ENCODE measurements around the gene CFDP1. TPM values are rescaled to one million over a fixed set of nuclear protein-coding genes. Genes with fewer than 3 reads are reported as not detected.

The CFDP1 gene
- total and polyA plus RNA-seq, 10 donors = 56.1 to 222 (median 108) TPM

GRCh38 chr16:75415169-75415905 lies 18.0 kb downstream of the CFDP1 start:
- no peak overlapping the region for H3K27ac ChIP-seq

GRCh38 chr16:75413951-75414350 lies 19.4 kb downstream of the CFDP1 start:
- TF ChIP-seq POLR2A (IDR thresholded peaks at IDR 0.05) = no peak
- no peak for TF ChIP-seq CTCF (IDR thresholded peaks at IDR 0.05 in 8 of 11, conservative IDR thresholded peaks at IDR 0.05 in 3 of 11)
- TF ChIP-seq POLR2AphosphoS5 (IDR thresholded peaks at IDR 0.05) = no peak
- Histone ChIP-seq H3K4me3 (no peak overlapping the region), H3K27me3 (replicated peaks in 1 of 7) (no peaks in the 10 kb centered on the region)

More at GRCh38 chr16:75415169-75415905, 18.0 kb downstream of the CFDP1 start:
- Histone ChIP-seq H3K27me3 (replicated peaks in 1 of 7) (no peaks in the 10 kb centered on the region), H3K9me3 (no peaks in the 10 kb centered on the region), H3K4me3 (no peak overlapping the region), H3K36me3 (peaks cover 0 to 40% (median 18%) of the 10 kb centered on the region in 6 donors), H3K4me1 (peaks cover 0 to 26% (median 14%) of the 10 kb centered on the region in 6 donors)
- TF ChIP-seq POLR2AphosphoS5 (IDR thresholded peaks at IDR 0.05) = no peak
- TF ChIP-seq POLR2A (IDR thresholded peaks at IDR 0.05) = no peak
- TF ChIP-seq CTCF (IDR thresholded peaks at IDR 0.05 in 8 of 11, conservative IDR thresholded peaks at IDR 0.05 in 3 of 11) = no peak
- DNase-seq = no peak
- intact Hi-C loops (cut with DNase I; ENCODE audit: low total_unique reads) = no loop called here
- WGBS, 5 donors = 83 to 91% (median 86%) methylated on average over 4 of the region's 4 CpGs

GRCh38 chr16:75406943-75407342 lies 26.4 kb downstream of the CFDP1 start:
- 71 to 91% (median 76%) methylated on average over 4 of the region's 4 CpGs for WGBS, 5 donors
- TF ChIP-seq POLR2AphosphoS5 (IDR thresholded peaks at IDR 0.05) (no peak), CTCF (IDR thresholded peaks at IDR 0.05 in 8 of 11, conservative IDR thresholded peaks at IDR 0.05 in 3 of 11) (no peak), POLR2A (IDR thresholded peaks at IDR 0.05) (no peak)
- intact Hi-C loops (cut with DNase I; ENCODE audit: low total_unique reads) = loop anchor here (10.0 kb wide), 1 partner anchor 358 kb away; no protein-coding TSS in a partner anchor

More at GRCh38 chr16:75413951-75414350, 19.4 kb downstream of the CFDP1 start:
- peaks cover 0 to 16% (median 9%) of the 10 kb centered on the region in 6 donors for H3K4me1 ChIP-seq
- intact Hi-C loops (cut with DNase I; ENCODE audit: low total_unique reads) = no loop called here
- H3K36me3 ChIP-seq = peaks cover 0 to 52% (median 26%) of the 10 kb centered on the region in 6 donors
- DNase-seq = no peak
- no peaks in the 10 kb centered on the region for H3K9me3 ChIP-seq
- WGBS, 5 donors = 84 to 95% (median 88%) methylated on average over 2 of the region's 2 CpGs
- H3K27ac ChIP-seq = no peak overlapping the region

GRCh38 chr16:75402821-75403475 lies 30.4 kb downstream of the CFDP1 start:
- WGBS, 5 donors = 33 to 44% (median 40%) methylated on average over 3 of the region's 3 CpGs
- peaks cover 0 to 21% (median 10%) of the 10 kb centered on the region in 6 donors for H3K4me1 ChIP-seq
- DNase-seq = no peak
- intact Hi-C loops (cut with DNase I; ENCODE audit: low total_unique reads) = loop anchor here (5.0 to 10.0 kb wide), 2 partner anchors 206 to 362 kb away; no protein-coding TSS in a partner anchor
- H3K27me3 ChIP-seq (replicated peaks in 1 of 7) = no peaks in the 10 kb centered on the region
- H3K27ac ChIP-seq = peak overlapping the region in 6 of 8 donors; percentile 20 to 69 (median 47)
- no peak overlapping the region for H3K4me3 ChIP-seq
- TF ChIP-seq POLR2A (IDR thresholded peaks at IDR 0.05) (no peak), CTCF (IDR thresholded peaks at IDR 0.05 in 8 of 11, conservative IDR thresholded peaks at IDR 0.05 in 3 of 11) (peak in 10 of 11 experiments; percentile 30 to 76 (median 72))
- H3K9me3 ChIP-seq = no peaks in the 10 kb centered on the region
- peaks cover 0 to 38% (median 12%) of the 10 kb centered on the region in 6 donors for H3K36me3 ChIP-seq

More at GRCh38 chr16:75406943-75407342, 26.4 kb downstream of the CFDP1 start:
- no peak for DNase-seq
- no peak overlapping the region for H3K4me3 ChIP-seq
- no peaks in the 10 kb centered on the region for H3K27me3 ChIP-seq (replicated peaks in 1 of 7)
- no peaks in the 10 kb centered on the region for H3K9me3 ChIP-seq
- no peak overlapping the region for H3K27ac ChIP-seq
- H3K36me3 ChIP-seq = peaks cover 0 to 76% (median 32%) of the 10 kb centered on the region in 6 donors
- peaks cover 0 to 20% (median 7%) of the 10 kb centered on the region in 6 donors for H3K4me1 ChIP-seq

Data from spleen (tissue), 11 donors.